IMR-90 (cell line): ENCODE data around the gene UGDH.

Experiments used
- CHD1 ChIP-seq: IDR thresholded peaks from 2 replicates; pipeline ENCODE4 v1.6.1; 2012; ENCODE audit warnings: low read depth, low read length, improper control_type of control experiment
- CTCF ChIP-seq: conservative IDR thresholded peaks from 2 replicates; pipeline ENCODE4 v1.5.1; 2012; ENCODE audit warnings: mild to moderate bottlenecking, low read depth, low read length, improper control_type of control experiment
- ELK1 ChIP-seq: fragments of 150-350 bp; IDR thresholded peaks from 2 replicates; pipeline ENCODE4 v1.6.1; 2016; ENCODE audit warnings: low read depth, mild to moderate bottlenecking, low read length, moderate library complexity, borderline replicate concordance
- NFE2L2 ChIP-seq: fragments of 150-350 bp; IDR thresholded peaks from 2 replicates; pipeline ENCODE4 v1.6.1; 2016; ENCODE audit warnings: low read depth, mild to moderate bottlenecking, low read length
- POLR2A ChIP-seq: IDR thresholded peaks from 2 replicates; pipeline ENCODE4 v1.6.1; 2012; ENCODE audit warnings: mild to moderate bottlenecking, low read depth, low read length
- RAD21 ChIP-seq: IDR thresholded peaks from 2 replicates; pipeline ENCODE4 v1.6.1; 2012; ENCODE audit warnings: low read length, improper control_type of control experiment
- RCOR1 ChIP-seq: IDR thresholded peaks from 2 replicates; pipeline ENCODE4 v1.6.1; 2012; ENCODE audit warnings: mild to moderate bottlenecking, low read length, improper control_type of control experiment; ENCODE audit not compliant: insufficient replicate concordance

GRCh38 chr4:39555472-39555871 is 28.2 kb upstream of the UGDH start:
- TF ChIP-seq POLR2A = no peak
- no peak for TF ChIP-seq CTCF
- TF ChIP-seq RCOR1 = no peak
- TF ChIP-seq ELK1 = no peak
- no peak for TF ChIP-seq RAD21
- no peak for TF ChIP-seq NFE2L2
- TF ChIP-seq CHD1 = no peak
